IPS-20b (cell line): ENCODE results near the gene VPS35L.
A peak's percentile ranks its signal among the peaks of the same experiment; 100 is the strongest.

Experiments used
- H3K27ac ChIP-seq: one replicate; pipeline ENCODE4 v1.5.1; 2013; ENCODE audit warnings: low read length
- H3K27me3 ChIP-seq: 2 replicates; pipeline ENCODE4 v1.6.1; 2013; ENCODE audit warnings: mild to moderate bottlenecking, low read length, inconsistent platforms; ENCODE audit not compliant: insufficient read depth
- H3K36me3 ChIP-seq: 2 replicates; pipeline ENCODE4 v1.6.1; 2013; ENCODE audit warnings: low read depth, mild to moderate bottlenecking, inconsistent platforms, low read length, moderate library complexity; ENCODE audit not compliant: insufficient read depth
- H3K4me1 ChIP-seq: 2 replicates; pipeline ENCODE4 v1.6.1; 2013; ENCODE audit warnings: mild to moderate bottlenecking, control low read depth, inconsistent platforms, low read length, moderate library complexity; ENCODE audit not compliant: insufficient read depth
- H3K4me3 ChIP-seq: 2 replicates; pipeline ENCODE4 v1.5.1; 2013; ENCODE audit warnings: mild to moderate bottlenecking, low read length, inconsistent platforms
- H3K9ac ChIP-seq: 2 replicates; pipeline ENCODE4 v1.6.1; 2013; ENCODE audit warnings: low read depth, mild to moderate bottlenecking, inconsistent platforms, low read length, moderate library complexity
- H3K9me3 ChIP-seq: 2 replicates; pipeline ENCODE4 v1.6.1; 2013; ENCODE audit warnings: mild to moderate bottlenecking, low read depth, low read length, inconsistent platforms; ENCODE audit not compliant: insufficient read depth

Gene VPS35L

DNA sequence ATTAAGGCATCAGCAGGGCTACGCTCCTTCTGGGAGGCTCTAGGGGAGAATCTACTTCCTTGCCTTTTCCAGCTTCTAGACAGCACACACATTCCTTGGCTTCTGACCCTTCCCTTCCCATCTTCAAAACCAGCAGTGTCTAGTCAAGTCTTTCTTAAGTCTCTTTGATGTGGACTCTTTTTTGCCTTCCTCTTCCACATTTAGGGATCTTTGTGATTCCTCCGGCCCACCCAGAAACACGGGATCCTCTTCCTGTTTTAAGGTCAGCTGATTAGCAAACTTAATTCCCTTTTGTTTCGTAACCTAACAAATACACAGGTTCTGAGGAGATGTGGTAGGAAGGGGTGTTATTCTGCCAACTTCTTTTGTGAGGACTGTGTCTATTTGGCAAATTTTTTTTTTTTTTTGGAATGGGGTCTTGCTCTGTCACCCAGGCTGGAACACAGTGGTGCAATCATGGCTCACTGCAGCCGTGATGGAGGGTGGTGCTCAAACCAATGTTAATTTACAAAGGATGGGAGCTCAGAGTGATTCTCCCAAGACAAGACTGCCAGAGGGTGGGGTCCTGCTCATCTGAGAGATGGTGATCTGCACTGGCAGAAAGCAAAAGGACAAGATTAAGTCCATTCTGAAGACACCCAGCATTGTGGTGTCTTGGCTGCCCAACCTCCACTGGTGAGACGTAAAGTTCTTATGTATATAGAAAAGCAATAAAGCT, 147.8 kb downstream of the VPS35L start:
- Histone ChIP-seq H3K4me3 (no peak overlapping the region), H3K27ac (no peak overlapping the region), H3K4me1 (0 out of 2 replicates have a peak, but pooled peaks cover 3% of the 10 kb centered on the region), H3K9ac (no peak overlapping the region), H3K27me3 (no peaks in the 10 kb centered on the region), H3K36me3 (peaks cover 94% of the 10 kb centered on the region), H3K9me3 (no peaks in the 10 kb centered on the region; the same call in 1 of the 2 replicates)

DNA sequence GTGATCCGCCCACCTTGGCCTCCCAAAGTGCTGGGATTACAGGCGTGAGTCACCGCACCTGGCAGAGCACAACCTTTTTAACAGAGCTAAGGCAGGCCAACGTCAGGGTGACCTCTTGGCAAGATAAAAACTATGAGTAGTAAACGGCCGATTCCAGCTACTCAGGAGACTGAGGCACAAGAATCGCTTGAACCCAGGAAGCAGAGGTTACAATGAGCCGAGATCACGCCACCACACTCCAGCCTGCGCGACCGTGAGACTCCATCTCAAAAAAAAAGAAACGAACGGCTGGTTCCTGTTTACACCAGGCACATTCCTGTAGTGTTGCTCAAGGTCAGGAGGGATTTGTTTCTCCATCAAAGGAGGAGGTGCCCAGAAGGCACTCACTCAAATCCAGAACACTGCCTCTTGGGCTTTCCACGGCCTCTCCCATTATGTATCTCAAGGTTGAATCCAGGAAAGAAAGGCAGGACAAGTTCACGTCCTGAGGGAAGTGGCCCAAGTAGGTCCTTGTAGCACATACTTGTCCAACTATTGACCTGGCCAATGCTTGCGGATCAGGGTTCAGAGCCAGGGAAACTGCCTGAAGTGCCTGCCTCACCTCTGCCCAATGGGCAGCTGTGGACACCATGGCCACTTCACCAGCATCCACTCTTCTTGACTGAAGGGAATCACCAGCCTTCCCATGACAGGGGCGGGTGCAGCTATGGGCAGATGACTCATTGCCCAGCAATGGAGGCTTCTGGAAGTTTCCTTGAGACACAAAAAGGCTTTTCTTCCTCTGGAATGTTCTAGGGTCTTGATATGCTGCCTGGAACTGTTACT, 149.0 kb downstream of the VPS35L start:
- H3K4me3 ChIP-seq: no peak overlapping the region
- H3K9me3 ChIP-seq: no peaks in the 10 kb centered on the region
- H3K36me3 ChIP-seq: peaks cover 94% of the 10 kb centered on the region
- H3K9ac ChIP-seq: no peak overlapping the region
- H3K4me1 ChIP-seq: peaks cover 3% of the 10 kb centered on the region; the same call in 1 of the 2 replicates
- no peaks in the 10 kb centered on the region for H3K27me3 ChIP-seq
- H3K27ac ChIP-seq: no peak overlapping the region

DNA sequence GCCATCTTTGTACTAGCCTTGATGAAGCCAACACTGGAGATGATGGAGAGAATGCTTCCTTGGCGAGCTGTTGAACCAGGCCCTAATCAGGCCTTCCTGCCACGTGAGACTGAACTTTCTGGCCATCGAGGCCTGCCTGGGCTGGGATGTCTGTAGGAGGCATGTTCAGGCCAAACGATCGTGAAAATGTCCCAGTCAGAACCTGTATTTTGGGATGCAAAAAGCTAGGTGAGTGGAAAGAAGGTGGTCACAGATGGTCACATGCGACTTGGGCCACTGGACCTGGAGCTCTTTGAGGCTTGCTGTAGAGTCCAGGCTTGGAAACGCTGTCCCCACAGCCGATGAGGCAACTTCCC, 149.6 kb downstream of the VPS35L start:
- no peaks in the 10 kb centered on the region for H3K27me3 ChIP-seq
- H3K27ac ChIP-seq: no peak overlapping the region
- no peaks in the 10 kb centered on the region for H3K9me3 ChIP-seq
- H3K4me1 ChIP-seq: peaks cover 9% of the 10 kb centered on the region; the same call in 1 of the 2 replicates
- no peak overlapping the region for H3K9ac ChIP-seq
- H3K36me3 ChIP-seq: peaks cover 94% of the 10 kb centered on the region
- no peak overlapping the region for H3K4me3 ChIP-seq

DNA sequence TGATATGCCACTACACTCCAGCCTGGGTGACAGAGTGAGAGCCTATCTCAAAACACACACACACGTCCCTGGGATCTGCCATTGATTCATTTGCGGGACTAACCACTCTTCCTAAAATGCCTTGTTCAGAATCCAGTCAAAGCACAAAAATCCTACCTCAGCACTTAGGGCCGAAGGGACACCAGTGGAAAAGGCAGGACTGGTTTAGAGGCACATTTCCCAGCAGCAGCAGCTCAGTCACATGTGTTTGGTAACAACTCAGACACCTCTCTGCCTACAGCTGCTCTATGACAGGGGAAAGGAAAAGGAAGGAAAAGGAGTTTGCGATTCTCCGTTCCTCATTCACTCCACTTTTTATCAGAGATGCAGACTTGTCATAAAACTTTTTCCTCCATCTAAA, 150.3 kb downstream of the VPS35L start:
- H3K9ac ChIP-seq: no peak overlapping the region
- H3K4me1 ChIP-seq: peaks cover 15% of the 10 kb centered on the region; the same call in 1 of the 2 replicates
- no peak overlapping the region for H3K4me3 ChIP-seq
- H3K36me3 ChIP-seq: peaks cover 93% of the 10 kb centered on the region
- no peaks in the 10 kb centered on the region for H3K27me3 ChIP-seq
- no peak overlapping the region for H3K27ac ChIP-seq
- no peaks in the 10 kb centered on the region for H3K9me3 ChIP-seq

DNA sequence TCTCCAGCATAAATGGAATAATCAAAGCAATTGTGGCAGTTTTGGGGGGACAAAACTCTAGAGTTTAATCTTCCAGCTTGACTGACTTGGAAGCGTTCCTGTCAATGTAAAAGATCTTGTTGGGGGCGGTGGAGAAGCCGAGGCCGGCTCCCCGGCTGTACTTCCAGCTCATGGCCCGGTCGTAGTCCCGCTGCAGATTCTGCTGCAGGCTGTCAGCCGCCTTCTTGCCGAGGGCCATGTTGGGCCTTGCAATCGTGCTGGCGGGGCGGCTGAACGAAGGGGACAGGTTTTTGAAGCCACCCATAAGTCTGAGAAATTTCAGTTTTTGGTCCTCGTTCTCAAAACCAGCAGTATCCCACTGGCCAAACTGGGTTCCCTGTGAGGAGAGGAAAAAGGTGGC, 151.3 kb downstream of the VPS35L start:
- H3K9ac ChIP-seq: no peak overlapping the region
- no peaks in the 10 kb centered on the region for H3K27me3 ChIP-seq
- peaks cover 25% of the 10 kb centered on the region; the same call in 1 of the 2 replicates for H3K4me1 ChIP-seq
- peaks cover 95% of the 10 kb centered on the region for H3K36me3 ChIP-seq
- no peaks in the 10 kb centered on the region for H3K9me3 ChIP-seq
- no peak overlapping the region for H3K4me3 ChIP-seq
- H3K27ac ChIP-seq: no peak overlapping the region

DNA sequence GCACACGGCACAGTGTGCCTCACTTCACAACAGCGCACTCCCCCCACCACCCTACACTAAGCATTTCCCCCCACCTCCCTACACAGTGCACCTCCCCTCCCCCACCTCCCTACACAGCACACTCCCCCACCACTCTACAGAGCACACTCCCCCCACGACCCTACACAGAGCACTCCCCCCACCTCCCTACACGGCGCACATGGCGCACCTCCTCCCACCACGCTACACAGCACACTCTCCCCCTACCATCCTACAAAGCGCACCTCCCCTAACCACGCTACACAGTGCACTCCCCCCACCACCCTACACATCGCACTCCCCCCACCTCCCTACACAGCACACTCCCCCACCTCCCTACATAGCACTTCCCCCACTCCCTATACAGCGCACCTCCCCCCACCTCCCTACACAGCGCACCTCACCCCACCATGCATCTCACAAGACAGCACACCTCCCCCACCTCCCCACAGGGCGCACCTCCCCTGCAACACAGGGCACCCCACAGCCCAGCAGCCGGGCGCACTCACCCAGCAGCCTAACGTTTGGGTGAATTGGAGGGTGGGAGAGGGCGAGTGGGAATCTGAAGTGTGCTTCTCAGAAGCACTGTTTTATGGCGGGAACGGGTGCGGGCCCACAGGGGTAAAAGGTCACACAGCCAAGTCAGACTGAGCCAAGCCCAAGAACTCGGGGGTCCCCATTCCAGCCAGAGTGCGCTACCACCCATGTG, 152.2 kb downstream of the VPS35L start:
- Histone ChIP-seq H3K36me3 (peaks cover 95% of the 10 kb centered on the region), H3K4me1 (peaks cover 34% of the 10 kb centered on the region; the same call in 1 of the 2 replicates), H3K4me3 (no peak overlapping the region), H3K9ac (no peak overlapping the region), H3K9me3 (no peaks in the 10 kb centered on the region), H3K27ac (no peak overlapping the region), H3K27me3 (no peaks in the 10 kb centered on the region)

DNA sequence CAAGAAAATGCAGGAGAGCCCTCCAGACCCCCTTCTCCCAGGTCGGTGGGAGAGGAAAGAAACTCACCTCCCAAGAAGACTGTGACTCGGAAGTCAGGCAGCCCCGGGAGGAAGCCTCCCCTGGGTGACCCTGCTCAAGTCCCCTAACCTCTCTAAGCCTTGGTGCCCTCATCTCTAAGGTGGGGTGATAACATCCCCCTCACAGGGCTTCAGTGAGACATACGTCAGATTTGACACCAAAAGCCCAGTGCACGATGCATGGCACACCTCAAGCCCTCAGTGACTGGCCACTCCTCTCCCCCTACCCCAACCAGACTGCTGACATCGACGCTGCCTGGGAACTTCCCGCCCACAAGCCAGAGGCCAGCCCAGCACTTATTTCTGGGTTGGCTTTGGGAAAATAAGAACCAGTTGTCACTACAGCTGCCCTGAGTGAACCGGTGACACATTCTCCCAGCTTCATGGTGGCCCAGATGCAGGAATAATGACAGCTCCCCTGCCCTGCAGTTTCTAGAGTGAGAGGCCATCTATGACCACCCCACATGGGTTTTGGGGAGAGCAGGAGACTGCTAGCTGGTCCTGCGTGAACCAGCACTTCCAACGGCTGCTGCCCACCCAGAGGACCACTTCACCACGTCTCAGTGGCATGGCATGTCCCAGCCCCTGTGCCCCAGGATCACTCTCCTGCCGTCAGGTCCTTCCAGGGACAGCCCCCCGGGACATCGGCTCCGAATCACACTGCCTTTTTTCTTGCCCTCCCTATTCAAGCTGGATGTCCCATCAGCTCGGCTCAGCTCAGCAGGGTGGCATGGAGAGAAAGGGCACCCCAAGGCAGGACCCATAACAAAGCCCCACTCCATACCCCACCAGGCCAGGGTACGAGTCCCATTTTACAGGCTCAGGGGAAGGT, 153.0 kb downstream of the VPS35L start:
- no peaks in the 10 kb centered on the region for H3K9me3 ChIP-seq
- H3K36me3 ChIP-seq: peaks cover 94% of the 10 kb centered on the region
- no peak overlapping the region for H3K4me3 ChIP-seq
- no peak overlapping the region for H3K27ac ChIP-seq
- H3K27me3 ChIP-seq: no peaks in the 10 kb centered on the region
- H3K4me1 ChIP-seq: peaks cover 35% of the 10 kb centered on the region; the same call in 1 of the 2 replicates
- no peak overlapping the region; the same call in 1 of the 2 replicates for H3K9ac ChIP-seq

DNA sequence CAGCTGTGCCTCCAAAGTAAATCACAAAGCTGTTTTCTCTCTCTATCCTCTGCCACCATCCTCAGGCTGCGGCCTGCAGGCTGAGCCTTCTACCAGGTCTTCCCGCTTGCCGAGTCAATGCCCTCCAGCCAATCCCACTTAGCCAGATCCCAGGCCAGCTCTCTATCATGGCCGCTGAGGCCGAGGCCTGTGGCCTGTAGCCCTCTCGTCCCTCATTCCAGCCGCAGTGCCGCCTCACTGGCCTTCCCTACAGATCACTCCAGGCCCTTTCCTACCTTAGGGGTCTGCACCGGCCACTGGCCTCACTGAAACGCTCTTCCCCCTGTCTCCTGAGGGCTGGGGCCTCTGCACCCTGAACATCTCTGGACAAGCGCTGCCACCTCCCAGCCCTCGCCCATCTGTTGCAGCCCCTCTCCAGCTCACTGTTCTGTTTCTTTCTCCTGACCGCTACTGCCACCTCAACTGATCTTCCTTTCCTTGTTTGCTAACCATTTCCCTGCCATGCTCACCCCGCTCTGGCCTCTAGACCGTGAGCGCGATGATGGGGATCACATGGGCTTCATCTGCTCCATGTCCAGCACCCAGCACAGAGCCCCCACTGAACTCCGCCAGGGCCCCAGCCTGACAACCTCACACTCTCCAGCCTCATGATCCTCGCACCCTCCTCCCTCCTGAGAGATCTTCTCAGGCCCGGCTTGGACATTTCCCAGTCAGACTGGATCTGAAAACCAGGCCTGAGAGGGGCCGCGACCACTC, 154.1 kb downstream of the VPS35L start:
- peaks cover 35% of the 10 kb centered on the region; the same call in 1 of the 2 replicates for H3K4me1 ChIP-seq
- H3K27ac ChIP-seq: no peak overlapping the region
- no peaks in the 10 kb centered on the region for H3K27me3 ChIP-seq
- peak overlapping the region; percentile 12; the same call in 1 of the 2 replicates for H3K9ac ChIP-seq
- H3K4me3 ChIP-seq: no peak overlapping the region
- no peaks in the 10 kb centered on the region for H3K9me3 ChIP-seq
- H3K36me3 ChIP-seq: peaks cover 94% of the 10 kb centered on the region

DNA sequence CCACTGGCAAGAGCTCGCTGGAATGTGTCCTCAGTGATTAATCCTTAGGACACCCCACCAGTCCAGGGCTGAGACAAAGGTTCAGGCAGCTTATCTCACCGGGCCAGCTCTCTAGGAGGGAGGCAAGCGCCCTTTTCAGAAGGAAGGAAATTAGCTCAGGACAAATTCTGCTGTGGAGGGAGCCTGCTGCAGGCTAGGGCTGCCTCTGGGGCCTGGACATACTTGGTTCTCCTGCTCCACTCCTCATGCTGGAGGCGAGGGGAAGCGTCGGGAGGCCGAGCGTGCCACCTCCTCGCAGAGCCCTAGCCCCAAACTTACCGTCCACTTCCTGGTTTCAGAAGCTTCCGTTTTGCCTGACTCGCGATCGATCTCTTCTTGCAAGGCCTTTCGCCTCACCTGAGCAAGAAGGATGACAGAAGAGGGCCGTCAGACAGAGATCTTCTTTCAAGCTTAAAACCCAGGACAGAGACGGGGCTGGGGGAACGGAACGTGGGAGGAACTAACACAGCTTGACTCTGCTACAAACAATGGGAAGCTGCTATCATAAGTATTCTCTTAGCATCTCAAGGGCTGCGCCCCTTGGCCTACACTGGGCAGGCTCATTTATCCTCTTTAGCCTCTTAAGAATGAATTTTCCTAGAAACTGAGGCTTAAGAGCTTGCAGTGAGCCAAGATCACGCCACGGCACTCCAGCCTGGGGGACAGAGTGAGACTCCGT, 154.8 kb downstream of the VPS35L start:
- no peak overlapping the region for H3K4me3 ChIP-seq
- H3K27ac ChIP-seq: no peak overlapping the region
- H3K9ac ChIP-seq: 0 out of 2 replicates have a peak overlapping the region, but pooled peaks have one; percentile 12
- peaks cover 93% of the 10 kb centered on the region for H3K36me3 ChIP-seq
- peaks cover 35% of the 10 kb centered on the region; the same call in 1 of the 2 replicates for H3K4me1 ChIP-seq
- no peaks in the 10 kb centered on the region for H3K27me3 ChIP-seq
- H3K9me3 ChIP-seq: no peaks in the 10 kb centered on the region

DNA sequence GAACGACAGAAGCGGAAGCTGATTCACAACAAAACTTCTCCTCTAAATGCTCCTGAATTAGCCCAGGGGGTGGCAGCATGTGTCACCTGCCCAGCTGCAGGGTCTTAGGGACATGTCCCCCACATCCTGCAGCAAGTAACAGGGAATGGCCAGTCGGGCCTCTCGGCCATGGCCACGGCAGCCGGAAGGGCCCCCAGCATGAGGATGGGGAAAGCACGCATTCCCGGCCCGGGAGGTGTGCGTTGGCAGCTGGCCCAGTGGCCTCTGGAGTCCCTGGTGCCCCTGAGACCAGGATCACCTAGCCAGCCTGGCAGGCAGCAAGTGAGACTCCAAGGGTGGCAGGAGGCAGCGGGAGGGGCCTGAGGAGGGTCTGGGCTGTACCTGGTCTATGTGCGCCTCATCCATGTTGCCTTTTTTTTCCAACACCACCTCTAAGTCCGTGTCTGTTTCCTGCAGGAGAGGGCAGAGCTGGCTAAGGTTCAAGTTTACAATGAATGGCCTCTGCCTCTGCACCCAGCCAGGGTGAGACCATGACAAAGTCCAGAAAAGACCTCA, 155.6 kb downstream of the VPS35L start:
- no peaks in the 10 kb centered on the region for H3K9me3 ChIP-seq
- no peaks in the 10 kb centered on the region for H3K27me3 ChIP-seq
- no peak overlapping the region for H3K9ac ChIP-seq
- peaks cover 92% of the 10 kb centered on the region for H3K36me3 ChIP-seq
- H3K4me1 ChIP-seq: peaks cover 39% of the 10 kb centered on the region
- H3K4me3 ChIP-seq: no peak overlapping the region
- H3K27ac ChIP-seq: no peak overlapping the region
